ENCODE measurements around the gene PTGS1.
"Not testable (repeated sequence)": the region's sequence is repeated elsewhere in the genome, so short reads cannot be mapped to it uniquely, and the experiment has no call there.

Gene PTGS1

DNA sequence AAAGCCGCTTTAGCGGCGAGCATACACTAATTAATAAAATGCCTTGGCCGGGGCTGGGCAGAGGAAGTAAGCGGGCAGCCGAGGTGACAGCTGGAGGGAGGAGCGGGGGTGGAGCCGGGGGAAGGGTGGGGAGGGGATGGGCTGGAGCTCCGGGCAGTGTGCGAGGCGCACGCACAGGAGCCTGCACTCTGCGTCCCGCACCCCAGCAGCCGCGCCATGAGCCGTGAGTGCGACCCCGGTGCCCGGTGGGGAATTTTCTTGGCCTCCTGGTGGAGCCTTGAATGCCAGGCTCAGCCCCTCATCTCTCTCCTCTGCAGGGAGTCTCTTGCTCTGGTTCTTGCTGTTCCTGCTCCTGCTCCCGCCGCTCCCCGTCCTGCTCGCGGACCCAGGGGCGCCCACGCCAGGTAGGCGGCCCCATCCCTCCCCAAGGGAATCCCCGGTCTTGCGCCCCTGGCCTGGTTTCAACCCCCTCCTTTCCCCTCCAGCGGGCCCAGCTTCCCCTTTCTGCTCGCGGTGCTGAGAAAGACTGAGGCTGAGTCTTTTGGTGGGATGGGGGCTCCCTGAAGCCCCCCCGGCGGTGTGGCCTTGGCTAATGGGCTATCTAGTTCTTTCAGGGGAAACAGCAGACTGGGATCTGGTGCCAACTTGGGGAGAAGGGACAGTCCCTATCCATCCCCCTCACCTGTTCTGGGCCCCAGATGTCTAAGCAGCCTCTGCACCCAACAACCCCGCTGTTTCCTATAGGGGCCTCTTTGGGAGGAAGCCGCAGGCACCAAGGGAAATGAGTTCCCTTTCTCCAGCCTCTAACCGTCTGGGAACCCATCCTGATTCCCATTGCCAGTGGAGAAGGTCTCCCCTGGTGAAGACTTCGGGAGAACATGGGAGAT, at the start of gene PTGS1:
Gene PTGS1, plus strand, starts transcription at position 156 of the 887 bp plus-strand sequence. Its CDS starts 61 bp downstream, at position 217.
- DNase-seq: no peak

DNA sequence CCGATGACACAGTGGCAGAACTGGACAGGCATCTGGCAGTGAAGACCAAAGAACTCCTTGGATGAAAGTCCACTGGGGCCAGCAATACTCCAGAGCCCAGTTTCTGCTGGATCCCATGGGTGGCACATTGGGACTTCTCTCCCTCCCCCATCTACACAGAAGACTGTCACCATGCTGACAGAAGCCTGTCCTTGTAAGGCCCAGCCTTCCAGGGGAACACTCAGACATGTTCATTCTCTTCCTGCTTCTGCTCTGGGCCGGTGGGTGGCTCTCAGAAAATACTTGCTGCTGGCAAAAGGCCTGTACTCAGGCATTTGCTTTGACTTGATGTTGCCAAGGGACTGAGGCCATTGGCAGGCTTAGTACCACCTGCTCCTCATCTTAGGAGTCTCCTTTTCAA, 48.3 kb upstream of the PTGS1 start:
- DNase-seq: no peak

DNA sequence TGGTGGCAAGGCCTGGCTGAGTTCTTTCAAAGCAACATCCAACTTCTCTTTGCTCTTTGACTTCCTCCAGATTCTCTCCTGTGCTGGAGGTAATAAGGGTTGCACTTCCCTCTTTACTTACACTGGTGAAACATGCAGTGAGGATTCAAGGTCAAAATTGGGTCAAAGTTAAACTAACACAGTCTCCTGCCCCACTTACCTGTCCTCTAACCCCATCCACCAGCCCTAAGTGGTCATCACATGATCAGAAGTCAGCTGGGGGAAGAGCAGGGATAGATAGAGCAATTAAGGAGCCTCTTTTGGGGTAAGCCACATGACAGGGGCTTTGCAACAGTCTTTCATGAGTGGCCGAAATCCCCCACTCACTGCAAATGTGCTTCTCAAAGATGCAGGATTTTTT, 46.2 kb upstream of the PTGS1 start:
- DNase-seq: not testable (repeated sequence)

DNA sequence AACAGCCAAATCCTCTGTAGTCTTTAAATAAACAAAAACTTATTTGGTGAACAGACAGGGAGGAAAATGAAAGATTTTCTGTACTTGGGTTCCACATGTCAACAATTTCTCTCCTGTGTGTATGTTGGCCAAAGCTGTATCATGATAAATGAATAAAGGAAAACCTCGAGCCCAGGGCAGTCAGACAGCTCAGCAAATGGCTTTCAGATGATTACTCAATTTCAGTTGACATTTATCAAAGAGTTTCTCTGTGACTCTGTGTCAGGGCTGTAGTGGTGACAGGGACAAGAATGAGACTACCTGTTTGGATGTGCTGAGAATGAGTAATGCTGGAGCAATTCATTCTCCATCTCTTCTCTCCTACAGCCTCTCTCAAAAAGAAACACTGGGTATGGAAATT, 45.7 kb upstream of the PTGS1 start:
- DNase-seq: no peak

DNA sequence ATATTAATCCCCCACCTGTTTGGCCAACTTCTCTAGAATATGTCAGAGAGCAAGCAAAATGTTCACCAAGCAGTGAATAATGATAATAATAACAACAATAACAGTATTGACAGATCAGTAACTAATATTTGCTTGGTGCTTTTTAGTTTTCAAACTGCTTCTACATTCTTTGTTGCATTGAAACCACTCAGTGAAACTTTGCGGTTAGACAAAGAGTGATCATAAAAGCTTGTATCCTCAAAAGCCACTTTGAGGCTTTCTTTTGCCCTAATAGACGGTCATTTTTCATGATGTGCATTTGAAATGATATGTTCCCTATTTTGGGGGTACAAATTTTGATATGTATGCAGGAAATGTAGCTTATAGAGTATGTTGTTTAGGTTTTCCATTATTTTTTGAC, 43.6 kb upstream of the PTGS1 start:
- no peak for DNase-seq

DNA sequence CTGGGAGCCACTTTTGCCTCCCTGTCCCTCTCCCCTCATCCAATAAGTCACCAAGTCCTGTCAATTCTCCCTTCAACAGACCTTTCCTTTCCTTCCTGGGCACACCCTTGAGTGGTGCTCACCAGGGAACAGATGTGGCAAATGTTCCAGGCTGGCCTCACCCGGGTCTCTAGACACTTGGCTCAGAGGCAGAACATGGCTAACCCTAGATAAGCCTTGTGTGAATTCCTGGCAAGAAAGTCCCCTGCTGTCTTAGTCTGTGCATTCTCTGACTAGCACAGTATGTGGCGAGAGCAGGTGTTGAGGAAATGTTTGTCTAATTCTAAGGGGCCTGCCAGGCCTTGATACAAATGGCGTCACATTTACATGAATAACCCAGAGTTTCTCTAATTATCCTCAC, 41.2 kb upstream of the PTGS1 start:
- DNase-seq: no peak

DNA sequence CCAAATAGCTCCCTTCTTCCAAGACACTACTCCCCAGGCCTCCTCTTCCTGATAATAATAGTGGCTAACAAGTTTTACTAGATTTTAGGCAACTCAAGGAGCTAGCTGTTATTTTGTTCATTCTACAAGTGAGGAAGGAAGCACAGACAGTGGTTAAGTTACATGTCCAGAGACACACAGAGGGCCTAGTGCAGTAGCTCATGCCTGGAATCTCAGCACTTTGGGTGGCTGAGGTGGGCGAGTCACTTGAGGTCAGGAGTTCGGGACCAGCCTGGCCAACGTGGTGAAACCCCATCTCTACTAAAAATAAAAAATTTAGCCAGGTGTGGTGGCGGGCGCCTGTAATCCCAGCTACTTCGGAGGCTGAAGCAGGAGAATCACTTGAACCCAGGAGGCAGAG, 40.4 kb upstream of the PTGS1 start:
- DNase-seq: not testable (repeated sequence)

DNA sequence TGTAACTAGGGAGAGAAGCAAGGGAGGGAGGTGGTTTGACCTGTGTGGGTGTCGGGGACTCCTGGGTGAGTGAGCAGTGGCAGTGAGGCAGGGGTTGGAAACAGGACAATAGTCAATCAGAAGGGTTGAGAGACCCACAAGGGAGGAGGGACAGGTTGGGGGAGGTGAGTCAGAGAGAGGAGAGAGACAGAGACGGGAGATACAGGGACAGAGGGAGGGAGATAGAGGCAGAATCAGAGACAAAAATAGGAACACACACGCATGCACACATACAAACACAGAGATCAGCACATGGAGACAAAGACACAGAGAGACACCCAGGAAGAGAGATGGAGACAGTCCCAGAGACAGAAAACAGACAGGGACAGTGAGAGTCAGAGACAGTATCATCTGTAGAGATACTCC, 39.3 kb upstream of the PTGS1 start:
- no peak for DNase-seq

DNA sequence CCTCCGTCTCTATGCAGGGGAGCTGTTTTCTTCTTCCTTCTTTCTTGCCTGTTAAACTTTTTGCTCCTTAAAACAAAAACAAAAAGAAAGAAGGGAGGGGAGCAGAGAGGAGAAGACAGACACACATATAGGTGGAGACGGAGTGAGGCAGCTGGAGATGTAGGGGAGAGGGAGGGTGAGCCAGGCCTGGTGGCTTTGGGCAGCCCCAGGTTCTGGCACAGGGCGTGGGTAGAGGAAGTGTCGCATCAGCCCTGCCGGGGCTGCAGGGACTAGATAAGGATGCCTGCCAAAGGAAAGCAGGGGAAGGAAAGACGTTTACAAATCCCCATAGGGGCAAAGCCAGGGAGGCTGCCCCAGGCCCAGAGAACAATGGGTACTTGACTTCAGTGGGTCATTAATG, 38.7 kb upstream of the PTGS1 start:
- no peak for DNase-seq

DNA sequence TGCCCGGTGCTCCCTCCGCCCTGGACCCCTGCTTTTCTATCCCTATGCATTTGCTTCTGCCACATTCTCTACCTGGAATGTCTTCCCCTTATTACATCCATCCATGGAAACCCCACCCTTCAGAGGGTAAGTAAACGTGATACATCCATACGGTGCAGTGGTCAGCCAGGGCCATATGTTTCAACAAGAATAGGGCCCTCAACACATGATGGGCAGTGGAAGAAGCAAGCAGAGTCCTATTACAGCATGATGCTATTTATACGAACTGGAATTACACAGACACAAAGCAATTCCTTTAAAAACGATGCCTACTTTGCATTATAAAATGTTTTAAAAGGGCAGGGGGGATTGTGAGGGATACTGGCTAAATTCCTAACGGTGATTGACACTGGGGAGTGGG, 38.2 kb upstream of the PTGS1 start:
- DNase-seq: no peak

DNA sequence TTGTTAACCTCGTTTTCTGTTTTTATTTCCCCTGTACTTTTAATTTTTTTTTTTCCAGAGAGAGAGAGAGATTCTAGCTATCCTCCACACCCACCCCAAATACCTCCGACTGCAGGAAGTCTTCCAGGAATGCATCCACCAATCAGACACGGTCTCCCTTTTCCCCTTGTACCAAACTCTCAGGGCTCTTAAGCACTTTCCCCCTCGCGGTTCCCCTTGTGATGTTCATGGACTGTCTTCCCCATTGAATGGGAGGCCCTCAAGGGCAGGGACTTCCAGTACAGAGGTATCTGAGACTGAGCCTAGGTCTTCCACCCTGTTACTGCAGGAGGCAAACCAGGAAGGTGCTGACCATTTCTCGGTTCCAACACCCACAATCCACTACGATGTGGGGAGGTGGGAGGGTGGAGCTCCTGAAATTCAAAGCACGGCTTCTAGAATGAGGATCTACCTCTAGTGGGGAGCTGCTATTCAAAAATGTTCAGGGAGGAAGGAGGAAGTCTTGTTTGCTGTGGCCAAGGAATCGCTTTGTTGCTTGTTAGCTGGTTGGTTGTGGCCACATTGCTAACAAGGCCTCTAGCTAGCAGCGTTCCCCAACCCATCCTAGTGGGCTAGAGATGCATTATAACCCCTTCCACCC, 37.5 kb upstream of the PTGS1 start:
- DNase-seq: no peak

DNA sequence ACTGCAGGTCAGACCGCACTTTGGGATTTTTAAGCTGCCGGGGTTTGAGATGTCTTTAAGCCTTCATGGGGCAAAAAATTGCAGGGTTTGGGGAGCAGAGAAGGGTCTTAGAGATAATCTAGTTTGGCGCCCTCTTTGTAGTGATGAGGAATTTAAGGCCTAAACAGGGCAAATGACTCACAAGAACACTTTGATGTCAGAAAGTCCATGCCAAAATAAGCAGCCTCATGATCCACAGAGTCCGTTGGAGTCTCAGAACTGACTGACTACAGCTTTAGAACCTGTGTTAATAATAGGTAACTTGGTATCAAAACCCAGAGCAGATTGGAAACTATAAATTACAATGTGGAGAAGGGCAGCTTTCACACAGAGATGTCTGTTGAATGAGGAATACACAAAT, 35.9 kb upstream of the PTGS1 start:
- no peak for DNase-seq

DNA sequence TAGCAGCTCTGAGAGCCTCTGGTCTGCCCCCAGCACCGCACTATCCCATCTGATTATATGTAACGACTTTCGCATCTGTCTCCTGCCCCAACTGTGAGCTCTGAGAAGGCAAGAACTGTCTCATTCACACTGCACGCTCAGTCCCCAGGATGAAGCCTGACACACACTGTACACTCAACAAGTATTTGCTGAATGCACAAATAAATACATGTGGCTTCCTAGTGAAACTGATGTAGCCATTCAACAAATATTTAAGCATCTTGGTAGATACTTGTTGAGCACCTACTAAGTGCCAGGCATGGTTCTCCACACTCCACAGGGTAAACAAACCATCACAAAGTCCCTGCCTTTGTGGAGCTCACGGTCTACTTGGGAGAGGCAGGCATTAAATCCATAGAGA, 34.6 kb upstream of the PTGS1 start:
- no peak for DNase-seq

DNA sequence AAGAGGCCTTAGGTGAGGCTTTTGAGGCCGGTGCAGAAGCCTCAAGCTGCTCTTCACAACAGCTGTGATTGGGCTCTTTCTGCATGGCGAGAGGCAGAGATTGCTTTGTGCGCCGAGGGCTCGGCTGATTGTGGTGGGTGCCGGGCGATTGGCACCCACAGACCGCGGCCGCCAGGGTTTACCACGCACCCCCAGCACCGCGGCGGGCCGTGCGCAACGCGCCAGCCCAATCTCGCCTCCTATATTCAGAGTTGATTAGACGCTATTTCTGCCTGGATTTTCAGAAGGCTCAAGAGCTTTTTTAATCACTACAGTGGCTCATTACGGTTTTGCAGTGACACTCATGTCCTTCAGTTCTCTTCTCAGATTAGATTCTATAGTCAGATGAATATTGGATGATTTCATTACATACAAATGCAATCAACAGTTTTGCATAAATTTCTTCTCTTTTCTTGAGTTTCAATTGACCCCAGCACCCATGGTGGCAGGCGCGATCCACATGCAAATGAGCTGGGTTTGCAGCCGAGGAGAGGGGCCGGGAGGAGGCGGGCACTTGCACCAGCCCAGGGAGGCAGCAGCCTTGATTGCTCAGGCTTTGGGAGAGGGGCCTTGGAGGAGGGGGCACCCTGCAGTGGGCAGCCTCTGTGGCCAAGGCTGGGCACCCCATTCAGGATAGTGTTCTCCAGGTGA, 33.8 kb upstream of the PTGS1 start:
- DNase-seq: no peak

DNA sequence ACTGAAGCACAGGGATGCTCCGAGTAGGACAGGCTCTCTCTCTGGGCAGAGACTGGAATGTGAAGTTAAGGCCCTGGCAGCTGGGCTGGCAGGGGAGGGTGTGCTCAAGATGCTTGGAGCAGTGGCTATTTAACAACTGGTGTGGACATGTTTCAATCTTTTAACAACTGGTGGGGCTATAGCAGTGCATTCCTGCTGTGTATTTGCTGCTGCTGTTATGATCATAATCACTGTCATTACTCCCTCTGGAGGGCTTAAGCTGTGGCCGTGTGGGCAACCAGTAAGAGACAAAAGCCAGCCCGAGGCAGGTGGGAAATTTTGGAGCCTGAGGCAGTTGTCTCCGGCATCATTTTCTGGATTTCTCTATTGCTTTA, 33.3 kb upstream of the PTGS1 start:
- no peak for DNase-seq

DNA sequence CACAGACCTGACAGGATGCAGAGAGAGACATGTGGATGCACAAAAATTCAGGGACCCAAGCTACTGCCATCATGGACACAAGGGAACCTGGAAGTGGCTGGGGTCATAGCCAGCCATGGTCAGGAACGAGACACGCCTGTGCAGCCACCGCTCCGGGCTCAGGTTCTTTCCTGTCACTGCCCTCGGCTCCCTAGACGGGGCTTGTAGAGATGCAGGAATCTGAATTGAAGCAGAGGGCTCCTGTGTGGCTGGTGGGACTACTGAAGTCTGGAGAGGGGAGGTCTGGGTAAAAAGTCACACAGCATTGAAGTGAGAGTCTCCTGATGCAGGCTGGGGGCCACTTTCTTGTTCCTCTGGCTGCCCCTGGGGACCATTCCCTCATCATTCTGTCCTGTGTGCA, 32.3 kb upstream of the PTGS1 start:
- no peak for DNase-seq

DNA sequence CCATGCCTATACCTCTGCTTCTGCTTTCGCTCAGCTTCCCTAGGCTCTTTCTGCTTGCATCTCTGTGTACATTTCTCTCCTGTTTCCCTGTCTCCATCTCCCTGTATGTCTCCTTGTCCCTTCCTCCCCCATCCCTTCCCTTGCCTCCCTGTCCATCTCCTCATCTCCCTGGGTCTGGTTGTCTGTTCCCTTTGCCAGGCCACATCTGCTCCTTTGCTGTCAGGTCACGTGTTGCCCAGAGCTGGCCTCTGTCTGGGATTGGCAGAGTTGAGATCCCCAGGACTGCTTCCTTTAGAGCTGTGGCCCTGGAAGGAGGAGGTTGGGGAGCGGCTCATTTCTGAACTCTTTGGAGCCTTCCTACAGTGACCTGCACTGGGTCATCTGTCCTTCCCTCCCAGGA, 31.8 kb upstream of the PTGS1 start:
- DNase-seq: no peak

DNA sequence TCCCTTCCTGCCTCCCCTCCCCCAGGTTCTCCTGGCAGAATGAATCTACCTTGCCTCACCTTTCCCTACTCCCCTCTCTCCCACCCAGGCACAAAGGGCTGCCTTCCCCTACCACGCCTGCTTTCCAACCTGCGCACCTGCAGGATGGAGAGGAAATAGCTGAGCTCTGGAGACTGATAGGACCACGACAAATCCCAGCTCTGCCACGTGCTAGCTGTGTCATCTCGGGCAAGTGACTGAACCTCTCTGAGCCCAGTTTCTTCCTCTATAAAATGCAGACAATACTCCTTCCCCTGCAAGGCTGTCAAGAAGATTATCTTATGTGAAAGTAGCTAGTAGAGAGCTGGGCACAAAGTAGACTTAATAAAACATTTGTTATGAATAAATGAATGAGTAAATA, 31.2 kb upstream of the PTGS1 start:
- DNase-seq: no peak

DNA sequence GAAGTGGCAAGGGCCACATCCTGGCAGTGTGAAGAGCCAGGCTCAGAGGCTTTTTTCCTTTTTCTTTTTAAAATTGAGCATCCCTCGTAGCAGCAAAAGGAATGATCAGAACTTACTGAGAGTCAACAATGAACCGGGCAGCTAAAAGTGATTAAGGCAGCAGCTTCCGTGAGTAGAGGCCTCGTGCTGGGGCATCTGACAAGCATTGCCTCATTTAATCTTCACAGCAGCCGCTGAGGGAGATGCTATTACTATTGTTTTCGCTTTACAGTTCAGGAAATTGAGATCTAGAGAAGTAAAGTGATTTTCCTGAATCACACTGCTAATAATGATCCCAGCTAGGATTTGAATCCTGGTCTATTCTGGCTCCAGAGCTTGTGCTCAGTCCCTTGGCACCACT, 30.7 kb upstream of the PTGS1 start:
- no peak for DNase-seq

DNA sequence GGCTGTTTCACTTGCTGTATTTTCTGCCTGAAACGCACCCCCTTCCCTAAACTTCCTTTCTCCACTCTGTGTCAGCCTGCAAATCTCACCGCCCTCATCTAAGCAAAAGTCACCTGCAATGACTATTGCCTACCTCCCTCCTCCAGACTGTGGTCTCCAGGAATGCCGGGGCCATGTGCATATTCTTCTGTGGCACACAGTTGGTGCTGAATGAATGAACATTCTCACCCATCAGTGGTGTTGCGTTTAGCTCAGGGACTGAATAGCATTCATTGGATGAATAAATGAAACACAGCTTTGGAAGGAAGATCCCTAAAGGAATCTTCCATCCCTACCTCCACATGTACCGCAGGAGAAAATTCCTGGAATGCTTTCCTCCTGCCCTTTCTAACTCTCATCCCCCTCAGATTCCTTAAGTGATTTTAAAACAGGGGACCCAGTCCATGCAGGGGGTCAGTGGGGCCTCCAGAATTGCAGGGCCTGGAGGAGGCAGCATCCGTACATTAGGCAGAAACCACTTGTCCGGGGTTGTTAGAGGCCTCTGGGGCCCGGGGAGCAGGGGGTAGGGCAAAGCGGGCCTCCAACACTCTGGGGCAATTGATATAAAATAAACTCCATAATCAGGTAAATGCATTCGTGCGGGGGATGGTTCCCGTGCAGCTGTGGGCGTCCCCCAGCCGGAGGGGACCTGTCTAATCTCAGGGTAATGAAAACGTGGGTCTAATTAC, 28.3 kb upstream of the PTGS1 start:
- no peak for DNase-seq

DNA sequence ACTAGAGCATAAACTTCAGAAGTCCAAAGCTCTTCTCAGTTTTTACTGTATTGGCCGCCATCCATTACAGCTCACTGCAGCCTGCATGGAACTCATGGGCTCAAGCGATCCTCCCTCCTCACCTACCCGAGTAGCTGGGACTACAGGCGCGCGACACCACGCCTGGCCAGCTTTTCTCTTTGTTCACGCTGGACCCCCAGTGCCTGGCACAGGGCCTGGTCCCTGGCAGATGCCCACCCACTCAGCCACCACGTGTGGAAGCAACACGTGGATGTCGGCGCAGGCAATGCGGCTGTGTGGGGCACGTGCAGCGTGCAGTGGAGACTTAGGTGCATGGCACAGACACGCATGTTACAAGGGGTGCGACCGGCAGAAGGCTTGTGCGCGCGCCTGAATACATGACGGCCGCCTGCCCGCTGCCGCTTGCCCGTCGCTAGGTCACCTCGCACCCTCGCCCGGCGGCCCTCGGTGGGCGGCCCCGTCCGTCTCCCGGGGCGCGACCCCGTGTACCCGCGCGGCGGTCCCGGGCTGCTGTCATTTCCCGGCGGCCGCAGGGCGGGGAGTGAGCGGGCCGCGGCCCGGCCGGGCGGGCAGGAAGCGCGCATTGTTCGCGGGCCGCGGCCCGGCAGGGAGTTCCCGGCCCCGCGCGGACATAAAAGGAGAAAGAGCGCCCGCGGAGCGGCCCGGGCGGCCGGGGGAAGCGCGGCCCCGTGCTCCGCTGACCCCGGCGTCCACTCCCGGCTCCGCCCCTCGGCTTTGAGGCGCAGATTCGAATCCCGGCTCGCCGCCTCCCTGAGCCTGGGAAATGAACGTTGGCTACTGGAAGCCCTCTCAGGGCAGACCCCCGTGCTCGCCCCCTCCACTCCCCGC, 24.1 kb upstream of the PTGS1 start:
- no peak for DNase-seq
